Testis (tissue), 2 donors: Measurements from ENCODE around the gene PXN.

Experiments
- CTCF ChIP-seq, 3 experiments: fragments of 450-650 bp in 2 of 3; fragments of 200-600 bp in 1 of 3; sonication (generic) in 1 of 3; IDR thresholded peaks; one replicate each; pipeline ENCODE4 v1.5.1; 2016 to 2019; ENCODE audit warnings: antibody characterized with exemption in 3 of 3, mild to moderate bottlenecking in 2 of 3, moderate library complexity in 1 of 3
- POLR2A ChIP-seq: fragments of 450-650 bp; IDR thresholded peaks from one replicate; pipeline ENCODE4 v1.6.1; 2017; ENCODE audit warnings: antibody characterized with exemption, mild to moderate bottlenecking, moderate library complexity

GRCh38 chr12:120265473-120266179 lies at the start of gene PXN:
- peak; percentile 85 to 92 (median 90) for TF ChIP-seq CTCF (IDR thresholded peaks at IDR 0.05)
- no peak for TF ChIP-seq POLR2A
